Choroid plexus epithelial cell (primary cell): ENCODE data around the gene TSPAN5.

Experiments
- DNase-seq: peaks from one replicate; pipeline ENCODE4 v3.0.0-alpha.2; 2010; ENCODE audit warnings: low read depth
- H3K4me3 ChIP-seq: 2 replicates; pipeline ENCODE4 v1.5.1; 2011; ENCODE audit warnings: low read depth, mild to moderate bottlenecking, control low read depth, low read length, moderate library complexity
- TF ChIP-seq, protein P1 (sequence below): conservative IDR thresholded peaks from 2 replicates; pipeline ENCODE4 v1.5.1; 2011; ENCODE audit warnings: low read depth, mild to moderate bottlenecking, control low read depth, inconsistent platforms, low read length, moderate library complexity

The TSPAN5 gene

DNA sequence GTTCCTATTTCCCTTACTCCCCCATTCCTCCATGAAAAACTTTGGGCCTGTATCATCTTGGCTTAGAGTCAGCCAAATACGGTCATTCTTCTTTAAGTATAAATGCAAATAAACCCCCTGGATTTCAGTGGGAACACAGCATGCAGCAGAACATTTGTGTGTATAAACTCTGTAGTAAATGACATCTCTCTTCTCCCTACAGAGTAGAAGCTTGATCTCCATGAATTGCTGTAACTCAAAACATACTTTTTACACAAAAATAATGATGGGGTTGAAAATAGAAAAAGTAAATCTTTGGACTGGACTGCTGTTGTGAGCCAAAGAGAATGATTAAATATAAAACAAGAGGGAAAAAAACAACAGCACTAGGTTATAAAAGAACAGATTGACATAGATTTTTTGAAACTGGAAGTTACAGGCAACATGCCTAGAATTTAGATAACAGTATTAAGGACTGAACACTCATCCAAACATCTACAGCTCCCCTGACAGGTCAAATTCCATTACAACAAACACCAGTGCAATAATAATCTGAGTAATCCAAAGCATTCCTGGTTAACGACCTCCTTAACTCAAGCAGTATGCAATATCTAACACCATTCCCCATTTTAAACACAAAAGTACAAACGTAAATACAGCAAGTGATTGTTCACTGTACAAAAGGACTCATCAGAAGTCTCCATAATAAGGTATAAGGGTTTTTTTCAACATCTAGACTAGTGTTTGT lies 30.7 kb downstream of the TSPAN5 start:
- H3K4me3 ChIP-seq: no peak overlapping the region
- TF ChIP-seq, protein P1, sequence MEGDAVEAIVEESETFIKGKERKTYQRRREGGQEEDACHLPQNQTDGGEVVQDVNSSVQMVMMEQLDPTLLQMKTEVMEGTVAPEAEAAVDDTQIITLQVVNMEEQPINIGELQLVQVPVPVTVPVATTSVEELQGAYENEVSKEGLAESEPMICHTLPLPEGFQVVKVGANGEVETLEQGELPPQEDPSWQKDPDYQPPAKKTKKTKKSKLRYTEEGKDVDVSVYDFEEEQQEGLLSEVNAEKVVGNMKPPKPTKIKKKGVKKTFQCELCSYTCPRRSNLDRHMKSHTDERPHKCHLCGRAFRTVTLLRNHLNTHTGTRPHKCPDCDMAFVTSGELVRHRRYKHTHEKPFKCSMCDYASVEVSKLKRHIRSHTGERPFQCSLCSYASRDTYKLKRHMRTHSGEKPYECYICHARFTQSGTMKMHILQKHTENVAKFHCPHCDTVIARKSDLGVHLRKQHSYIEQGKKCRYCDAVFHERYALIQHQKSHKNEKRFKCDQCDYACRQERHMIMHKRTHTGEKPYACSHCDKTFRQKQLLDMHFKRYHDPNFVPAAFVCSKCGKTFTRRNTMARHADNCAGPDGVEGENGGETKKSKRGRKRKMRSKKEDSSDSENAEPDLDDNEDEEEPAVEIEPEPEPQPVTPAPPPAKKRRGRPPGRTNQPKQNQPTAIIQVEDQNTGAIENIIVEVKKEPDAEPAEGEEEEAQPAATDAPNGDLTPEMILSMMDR: no peak
- DNase-seq: peak; percentile 84

GRCh38 chr4:98626350-98626749 lies 32.1 kb downstream of the TSPAN5 start:
- TF ChIP-seq, protein P1: peak; percentile 46
- DNase-seq: peak; percentile 93
- no peak overlapping the region for H3K4me3 ChIP-seq

DNA sequence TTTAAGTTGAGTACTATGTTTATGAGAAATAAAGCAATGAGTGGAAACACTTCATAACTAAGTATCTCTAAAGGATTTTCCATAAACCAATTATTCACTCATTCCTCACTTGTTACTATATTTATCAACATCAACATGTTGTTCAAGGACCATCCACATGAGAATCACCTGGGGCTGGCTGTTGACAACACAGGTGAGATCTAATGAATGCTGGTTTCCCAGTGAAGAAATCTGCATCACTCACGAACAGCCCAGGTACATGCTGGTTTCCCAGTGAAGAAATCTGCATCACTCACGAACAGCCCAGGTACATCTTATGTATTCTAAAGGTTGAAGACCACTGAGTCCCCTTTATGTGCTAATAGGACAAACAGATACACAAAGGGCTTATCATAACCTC lies 32.5 kb downstream of the TSPAN5 start:
- H3K4me3 ChIP-seq: no peak overlapping the region
- TF ChIP-seq, protein P1: no peak
- DNase-seq: no peak

DNA sequence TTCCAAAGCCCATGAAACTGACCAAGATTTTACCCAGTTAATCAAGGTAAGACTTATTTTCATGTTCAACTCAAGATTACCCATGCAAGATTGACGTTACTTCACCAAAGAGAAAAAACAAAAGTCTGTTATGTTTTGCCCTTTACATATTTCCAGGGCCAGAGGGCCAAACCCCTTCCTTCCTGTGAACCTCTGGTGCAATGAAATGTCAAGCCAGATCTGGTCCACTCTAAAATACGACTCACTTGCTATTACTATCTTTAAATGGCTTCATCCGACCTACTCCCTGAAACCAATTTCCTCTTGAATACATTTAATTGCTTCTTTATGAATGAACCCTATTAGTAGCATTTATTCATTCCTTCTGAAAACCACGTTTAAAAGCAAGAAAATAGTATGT lies 33.0 kb downstream of the TSPAN5 start:
- H3K4me3 ChIP-seq: no peak overlapping the region
- TF ChIP-seq, protein P1: no peak
- DNase-seq: peak; percentile 39

GRCh38 chr4:98624642-98625041 lies 33.8 kb downstream of the TSPAN5 start:
- no peak for DNase-seq
- H3K4me3 ChIP-seq: no peak overlapping the region
- TF ChIP-seq, protein P1: no peak

DNA sequence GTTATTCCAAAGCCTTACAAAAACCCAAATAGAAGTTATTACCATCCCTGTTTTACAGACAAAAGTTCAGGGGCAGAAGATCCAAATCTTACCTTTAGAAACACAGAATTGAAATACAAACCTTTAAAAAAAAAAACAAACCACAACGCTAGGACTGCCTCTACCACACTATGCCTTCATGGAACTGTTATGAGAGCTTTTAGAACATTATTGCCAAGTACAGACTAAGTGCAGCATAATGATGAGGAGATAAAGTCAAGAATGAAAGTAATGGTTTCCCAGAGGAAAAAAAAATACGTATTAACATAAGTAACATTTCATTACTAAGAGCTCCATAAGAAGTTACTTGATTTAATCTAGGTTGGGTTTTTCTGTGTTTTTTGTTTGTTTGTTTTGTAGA lies 34.3 kb downstream of the TSPAN5 start:
- H3K4me3 ChIP-seq: no peak overlapping the region
- TF ChIP-seq, protein P1: no peak
- no peak for DNase-seq
